Stomach smooth muscle (tissue), 2 donors: ENCODE results near the gene OTUD6A.
"Not testable (repeated sequence)": the region's sequence is repeated elsewhere in the genome, so short reads cannot be mapped to it uniquely, and the experiment has no call there.

ENCODE experiments used
- H3K27ac ChIP-seq: one replicate; pipeline ENCODE4 v1.7.0; 2013; ENCODE audit warnings: mild to moderate bottlenecking, low read length, inconsistent platforms
- H3K27me3 ChIP-seq, 2 donors: one replicate each; pipeline ENCODE4 v1.7.0; 2013; ENCODE audit warnings: low read length in 2 of 2; ENCODE audit not compliant: insufficient read depth in 2 of 2, control insufficient read depth in 1 of 2
- H3K36me3 ChIP-seq, 2 donors: one replicate each; pipeline ENCODE4 v1.7.0; 2013; ENCODE audit warnings: low read length in 2 of 2; ENCODE audit not compliant: control insufficient read depth in 2 of 2, insufficient read depth in 2 of 2
- H3K4me1 ChIP-seq: one replicate; pipeline ENCODE4 v1.7.0; 2013; ENCODE audit warnings: low read length; ENCODE audit not compliant: control insufficient read depth, insufficient read depth
- H3K4me3 ChIP-seq, 2 donors: one replicate each; pipeline ENCODE4 v1.7.0; 2013; ENCODE audit warnings: low read length in 2 of 2
- H3K9ac ChIP-seq, 2 donors: one replicate each; pipeline ENCODE4 v1.7.0; 2013; ENCODE audit warnings: low read length in 2 of 2, mild to moderate bottlenecking in 1 of 2
- H3K9me3 ChIP-seq, 2 donors: one replicate each; pipeline ENCODE4 v1.7.0; 2013; ENCODE audit warnings: low read length in 2 of 2; ENCODE audit not compliant: control insufficient read depth in 2 of 2
- donor health status: healthy.
- donor health status: Pancreatic carcinoma.

The OTUD6A gene

GRCh38 chrX:70084592-70085240, 22.5 kb downstream of the OTUD6A start:
- Histone ChIP-seq H3K4me3 (no peak overlapping the region), H3K27me3 (peaks cover 0 to 9% of the 10 kb centered on the region in 2 donors), H3K4me1 (peaks cover 6% of the 10 kb centered on the region), H3K27ac (no peak overlapping the region), H3K36me3 (no peaks in the 10 kb centered on the region), H3K9me3 (peaks cover 0 to 4% of the 10 kb centered on the region in 2 donors), H3K9ac (no peak overlapping the region)

- no peaks in the 10 kb centered on the region for H3K36me3 ChIP-seq
- H3K9ac ChIP-seq, result no peak overlapping the region
- H3K27ac ChIP-seq, result no peak overlapping the region
- H3K9me3 ChIP-seq, result no peaks in the 10 kb centered on the region
- H3K27me3 ChIP-seq, result peaks cover 0 to 18% of the 10 kb centered on the region in 2 donors
- peaks cover 6% of the 10 kb centered on the region for H3K4me1 ChIP-seq
- H3K4me3 ChIP-seq, result no peak overlapping the region
These were observed 25.8 kb downstream of the OTUD6A start for GRCh38 chrX:70087857-70088630.

GRCh38 chrX:70088751-70089150, 26.5 kb downstream of the OTUD6A start:
- Histone ChIP-seq H3K9ac (no peak overlapping the region), H3K9me3 (no peaks in the 10 kb centered on the region), H3K27ac (no peak overlapping the region), H3K27me3 (peaks cover 0 to 20% of the 10 kb centered on the region in 2 donors), H3K36me3 (no peaks in the 10 kb centered on the region), H3K4me1 (peaks cover 6% of the 10 kb centered on the region), H3K4me3 (no peak overlapping the region)

GRCh38 chrX:70089604-70090297, 27.5 kb downstream of the OTUD6A start:
- Histone ChIP-seq H3K36me3 (no peaks in the 10 kb centered on the region), H3K9me3 (no peaks in the 10 kb centered on the region), H3K4me3 (no peak overlapping the region), H3K4me1 (peaks cover 4% of the 10 kb centered on the region), H3K27ac (no peak overlapping the region), H3K9ac (no peak overlapping the region), H3K27me3 (peaks cover 0 to 20% of the 10 kb centered on the region in 2 donors)

- H3K27me3 ChIP-seq, result peaks cover 0 to 20% of the 10 kb centered on the region in 2 donors
These were observed 30.0 kb downstream of the OTUD6A start for GRCh38 chrX:70092247-70092646.

GRCh38 chrX:70096052-70096451, 33.8 kb downstream of the OTUD6A start:
- Histone ChIP-seq H3K4me1 (no peaks in the 10 kb centered on the region), H3K9me3 (no peaks in the 10 kb centered on the region), H3K36me3 (no peaks in the 10 kb centered on the region), H3K27me3 (peaks cover 0 to 18% of the 10 kb centered on the region in 2 donors), H3K4me3 (no peak overlapping the region), H3K27ac (no peak overlapping the region), H3K9ac (no peak overlapping the region)

More at GRCh38 chrX:70092247-70092646, 30.0 kb downstream of the OTUD6A start:
- Histone ChIP-seq H3K27ac (no peak overlapping the region), H3K36me3 (no peaks in the 10 kb centered on the region), H3K4me3 (no peak overlapping the region), H3K9ac (no peak overlapping the region), H3K4me1 (peaks cover 4% of the 10 kb centered on the region), H3K9me3 (no peaks in the 10 kb centered on the region)

GRCh38 chrX:70105229-70105628, 43.0 kb downstream of the OTUD6A start:
- no peaks in the 10 kb centered on the region for H3K4me1 ChIP-seq
- no peaks in the 10 kb centered on the region for H3K9me3 ChIP-seq
- no peaks in the 10 kb centered on the region for H3K36me3 ChIP-seq
- no peak overlapping the region for H3K9ac ChIP-seq
- H3K27ac ChIP-seq, result no peak overlapping the region
- H3K4me3 ChIP-seq, result no peak overlapping the region
- peaks cover 0 to 2% of the 10 kb centered on the region in 2 donors for H3K27me3 ChIP-seq

GRCh38 chrX:70111436-70112026, 49.3 kb downstream of the OTUD6A start:
- H3K4me3 ChIP-seq, H3K27ac ChIP-seq, H3K27me3 ChIP-seq, H3K36me3 ChIP-seq, H3K9me3 ChIP-seq, H3K4me1 ChIP-seq, H3K9ac ChIP-seq: not testable (repeated sequence)
